MV-4-11 (cell line): ENCODE data around the gene ARFRP1.
A peak's percentile ranks its signal among the peaks of the same experiment; 100 is the strongest.
"Not testable (repeated sequence)": the region's sequence is repeated elsewhere in the genome, so short reads cannot be mapped to it uniquely, and the experiment has no call there.

Source experiments
- DNase-seq: peaks from one replicate; lab custom pipeline; 2025; lab: John Stamatoyannopoulos, UW

The ARFRP1 gene

DNA sequence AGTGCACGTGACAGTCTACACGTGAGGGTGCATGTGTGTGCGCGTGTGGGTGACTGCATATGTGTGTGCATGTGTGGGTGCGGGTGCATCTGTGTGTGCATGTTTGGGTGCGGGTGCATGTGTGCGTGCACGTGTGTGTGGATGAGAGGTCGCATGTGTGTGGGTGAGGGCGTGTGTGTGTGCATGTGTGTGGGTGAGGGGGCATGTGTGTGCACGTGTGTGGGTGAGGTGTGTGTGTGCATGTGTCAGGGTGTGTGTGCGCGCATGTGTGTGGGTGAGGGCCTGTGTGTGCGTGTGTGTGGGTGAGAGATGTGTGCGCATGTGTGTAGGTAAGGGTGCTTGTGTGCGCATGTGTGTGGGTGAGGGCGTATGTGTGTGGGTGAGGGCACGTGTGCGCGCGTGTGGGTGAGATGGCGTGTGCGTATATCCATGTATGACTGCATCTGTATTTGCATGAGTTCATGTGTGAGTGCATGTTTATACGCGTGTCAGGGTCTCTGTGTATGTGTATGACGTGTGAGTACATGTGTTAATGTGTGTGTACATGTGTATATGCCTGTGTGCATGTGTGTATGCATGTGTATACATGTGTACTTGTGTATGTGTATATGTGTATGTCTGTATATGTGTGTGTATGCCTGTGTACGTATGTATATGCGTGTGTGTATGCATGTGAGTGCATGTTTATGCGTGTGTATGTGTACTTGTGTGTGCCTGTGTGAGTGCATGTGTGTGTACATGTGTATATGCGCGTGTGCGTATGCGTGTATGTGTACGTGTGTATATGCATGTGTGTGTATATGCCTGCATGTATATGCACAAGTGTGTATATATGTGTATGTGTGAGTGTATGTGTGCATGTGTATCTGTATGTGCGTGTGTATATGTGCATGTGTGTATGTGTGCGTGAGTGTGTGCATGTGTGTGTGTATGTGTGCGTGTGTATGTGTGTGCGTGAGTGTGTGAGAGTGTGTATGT is 24.6 kb upstream of the ARFRP1 start:
- DNase-seq, result no peak

DNA sequence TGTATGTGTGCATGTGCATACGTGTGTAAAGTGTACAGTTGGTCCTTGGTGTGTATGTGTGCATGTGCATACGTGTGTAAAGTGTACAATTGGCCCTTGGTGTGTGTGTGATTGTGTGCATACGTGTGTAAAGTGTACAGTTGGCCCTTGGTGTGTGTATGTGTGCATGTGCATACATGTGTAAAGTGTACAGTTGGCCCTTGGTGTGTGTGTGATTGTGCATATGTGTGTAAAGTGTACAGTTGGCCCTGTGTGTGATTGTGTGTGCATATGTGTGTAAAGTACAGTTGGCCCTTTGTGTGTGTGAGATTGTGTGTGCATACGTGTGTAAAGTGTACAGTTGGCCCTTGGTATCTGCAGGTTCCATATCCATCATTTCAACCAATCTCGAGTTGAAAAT is 23.6 kb upstream of the ARFRP1 start:
- no peak for DNase-seq

DNA sequence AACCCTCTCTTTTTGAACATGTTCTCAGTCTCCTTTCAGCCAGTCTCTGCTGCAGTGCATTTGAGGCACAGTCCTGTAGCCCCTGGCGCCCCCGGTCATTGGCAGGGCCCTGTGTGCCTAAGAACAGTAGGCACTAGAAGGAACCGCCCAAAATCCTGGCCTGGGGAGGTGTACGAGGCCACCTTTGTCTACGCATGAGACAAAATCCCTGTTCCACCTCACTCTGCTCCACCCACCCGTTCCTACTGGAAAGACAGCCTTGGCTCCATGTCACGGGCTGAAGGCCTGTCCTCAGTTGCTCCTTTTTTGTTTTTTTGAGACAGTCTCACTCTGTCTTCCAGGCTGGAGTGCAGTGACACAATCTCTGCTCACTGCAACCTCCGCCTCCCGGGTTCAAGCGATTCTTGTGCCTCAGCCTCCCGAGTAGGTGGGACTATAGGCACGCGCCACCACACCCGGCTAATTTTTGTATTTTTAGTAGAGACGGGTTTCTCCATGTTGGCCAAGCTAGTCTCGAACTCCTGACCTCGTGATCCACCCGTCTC is 22.5 kb upstream of the ARFRP1 start:
- DNase-seq, result not testable (repeated sequence)

DNA sequence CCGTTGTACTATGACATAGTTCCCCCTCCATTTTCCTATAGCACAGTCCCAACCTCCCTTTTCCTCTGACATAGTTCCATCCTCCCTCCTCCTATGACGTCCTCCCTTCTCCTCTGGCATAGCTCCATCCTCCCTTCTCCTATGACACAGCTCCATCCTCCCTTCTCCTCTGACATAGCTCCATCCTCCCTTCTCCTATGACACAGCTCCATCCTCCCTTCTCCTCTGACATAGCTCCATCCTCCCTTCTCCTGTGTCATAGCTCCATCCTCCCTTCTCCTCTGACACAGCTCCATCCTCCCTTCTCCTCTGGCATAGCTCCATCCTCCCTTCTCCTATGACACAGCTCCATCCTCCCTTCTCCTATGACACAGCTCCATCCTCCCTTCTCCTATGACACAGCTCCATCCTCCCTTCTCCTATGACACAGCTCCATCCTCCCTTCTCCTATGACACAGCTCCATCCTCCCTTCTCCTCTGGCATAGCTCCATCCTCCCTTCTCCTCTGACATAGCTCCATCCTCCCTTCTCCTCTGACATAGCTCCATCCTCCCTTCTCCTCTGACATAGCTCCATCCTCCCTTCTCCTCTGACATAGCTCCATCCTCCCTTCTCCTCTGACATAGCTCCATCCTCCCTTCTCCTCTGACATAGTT is 15.3 kb upstream of the ARFRP1 start:
- DNase-seq, result not testable (repeated sequence)

DNA sequence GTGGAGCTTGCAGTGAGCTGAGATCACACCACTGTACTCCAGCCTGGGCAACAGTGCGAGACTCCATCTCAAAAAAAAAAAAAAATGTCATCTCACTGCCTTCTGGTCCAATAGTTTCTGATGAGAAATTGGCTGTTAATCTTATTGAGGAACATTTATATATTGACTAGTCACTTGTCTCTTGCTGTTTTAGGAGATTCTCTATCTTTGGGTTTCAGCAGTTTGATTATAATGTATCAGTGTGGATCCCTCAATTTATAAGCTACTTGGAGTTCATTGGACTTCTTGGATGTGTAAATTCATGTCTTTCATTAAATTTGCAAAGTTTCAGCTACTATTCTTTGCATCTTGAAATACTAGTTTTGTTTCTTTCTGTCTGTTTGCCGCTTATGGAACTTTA is 11.2 kb upstream of the ARFRP1 start:
- DNase-seq, result no peak

DNA sequence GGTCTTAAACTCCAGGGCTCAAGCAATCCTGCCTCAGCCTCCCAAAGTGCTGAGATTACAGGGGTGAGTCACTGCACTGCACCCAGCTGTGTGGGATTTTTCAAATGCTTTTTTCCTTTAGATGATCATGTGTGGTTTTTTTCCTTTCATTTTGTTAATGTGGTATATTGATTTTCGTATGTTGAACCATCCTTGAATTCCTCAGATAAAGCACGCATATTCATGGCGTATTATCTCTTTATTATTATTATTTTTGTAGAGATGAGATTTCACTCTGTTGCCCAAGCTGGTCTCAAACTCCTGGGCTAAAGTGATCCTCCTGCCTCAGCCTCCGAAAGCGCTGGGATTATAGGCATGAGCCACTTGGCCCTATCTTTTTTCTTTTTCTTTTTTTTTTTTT is 7.1 kb upstream of the ARFRP1 start:
- DNase-seq, result no peak

DNA sequence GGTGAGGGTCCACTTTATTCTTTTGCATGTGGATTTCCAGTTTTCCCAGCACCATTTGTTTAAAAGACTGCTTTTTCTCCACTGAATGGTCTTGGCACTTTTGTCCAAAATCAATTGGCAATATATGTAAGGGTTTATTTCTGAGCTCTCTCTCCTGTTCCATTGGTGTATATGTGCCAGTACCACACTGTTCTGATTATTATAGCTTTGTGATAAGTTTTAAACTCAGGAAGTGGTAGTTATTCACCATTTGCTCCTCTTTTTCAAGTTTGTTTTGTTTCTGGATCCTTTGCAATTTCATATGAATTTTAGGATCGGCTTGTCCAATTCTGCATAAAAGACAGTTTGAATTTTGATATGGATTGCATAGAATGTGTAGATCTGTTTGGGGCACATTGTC is 4.4 kb upstream of the ARFRP1 start:
- DNase-seq, result no peak

DNA sequence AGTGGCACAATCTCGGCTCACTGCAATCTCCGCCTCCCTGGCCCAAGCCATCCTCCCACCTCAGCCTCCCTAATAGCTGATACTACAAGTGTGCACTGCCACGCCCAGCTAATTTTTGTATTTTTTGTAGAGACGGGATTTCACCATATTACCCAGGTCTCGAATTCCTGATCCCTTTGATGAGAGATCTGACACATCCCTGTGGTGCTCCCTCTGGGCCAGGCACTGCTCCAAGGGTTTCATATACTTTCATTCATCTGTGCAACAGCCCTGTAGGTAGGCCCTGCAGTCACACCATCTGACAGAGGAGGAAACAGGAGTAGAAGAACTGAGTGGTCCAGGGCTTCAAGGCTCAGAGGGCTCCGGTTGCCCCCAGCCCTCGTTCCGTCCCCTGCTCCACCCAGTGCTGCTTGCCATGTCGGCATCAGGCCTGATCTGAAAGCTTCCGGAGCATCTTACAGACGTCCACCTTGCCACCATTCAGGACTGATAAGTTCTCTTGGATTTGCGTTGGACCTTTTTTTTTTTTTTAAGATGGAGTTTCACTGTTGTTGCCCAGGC is 3.4 kb upstream of the ARFRP1 start:
- no peak for DNase-seq

DNA sequence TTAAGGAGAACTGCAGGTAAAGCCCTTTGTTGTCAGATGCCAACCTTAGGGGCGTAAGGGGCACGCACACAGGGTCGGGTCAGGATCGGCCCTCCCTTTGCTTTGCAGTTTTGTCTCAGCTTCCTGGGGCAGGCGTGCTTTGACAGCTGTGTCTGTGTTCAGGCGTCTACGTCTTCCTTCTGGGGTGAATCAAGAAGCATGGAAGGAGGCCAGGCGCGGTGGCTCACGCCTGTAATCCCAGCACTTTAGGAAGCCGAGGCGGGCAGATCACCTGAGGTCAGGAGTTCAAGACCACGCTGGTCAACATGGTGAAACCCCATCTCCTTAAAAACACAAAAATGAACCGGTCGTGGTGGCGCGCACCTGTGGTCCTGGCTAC is 1.4 kb upstream of the ARFRP1 start:
- DNase-seq, result no peak

DNA sequence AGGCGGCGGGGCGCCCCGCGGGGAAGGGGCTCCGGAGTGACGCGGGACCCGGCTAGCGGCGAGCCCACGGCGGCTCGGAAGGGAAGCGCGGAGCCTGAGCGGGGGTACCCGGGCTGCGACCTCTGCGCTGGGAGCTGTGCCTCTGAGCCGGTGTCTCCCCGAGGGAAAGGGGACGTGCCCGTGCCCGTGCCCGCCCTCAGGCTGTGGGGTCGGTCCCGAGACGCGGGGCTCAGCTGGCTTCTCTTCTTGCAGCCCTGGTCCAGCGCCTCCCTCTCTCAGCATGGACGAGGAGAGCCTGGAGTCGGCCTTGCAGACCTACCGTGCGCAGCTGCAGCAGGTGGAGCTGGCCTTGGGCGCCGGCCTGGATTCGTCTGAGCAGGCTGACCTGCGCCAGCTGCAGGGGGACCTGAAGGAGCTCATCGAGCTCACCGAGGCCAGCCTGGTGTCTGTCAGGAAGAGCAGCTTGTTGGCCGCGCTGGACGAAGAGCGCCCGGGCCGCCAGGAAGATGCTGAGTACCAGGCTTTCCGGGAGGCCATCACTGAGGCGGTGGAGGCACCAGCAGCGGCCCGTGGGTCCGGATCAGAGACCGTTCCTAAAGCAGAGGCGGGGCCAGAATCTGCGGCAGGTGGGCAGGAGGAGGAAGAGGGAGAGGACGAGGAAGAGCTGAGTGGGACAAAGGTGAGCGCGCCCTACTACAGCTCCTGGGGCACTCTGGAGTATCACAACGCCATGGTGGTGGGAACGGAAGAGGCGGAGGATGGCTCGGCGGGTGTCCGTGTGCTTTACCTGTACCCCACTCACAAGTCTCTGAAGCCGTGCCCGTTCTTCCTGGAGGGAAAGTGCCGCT is 749 bp upstream of the ARFRP1 start:
- no peak for DNase-seq

DNA sequence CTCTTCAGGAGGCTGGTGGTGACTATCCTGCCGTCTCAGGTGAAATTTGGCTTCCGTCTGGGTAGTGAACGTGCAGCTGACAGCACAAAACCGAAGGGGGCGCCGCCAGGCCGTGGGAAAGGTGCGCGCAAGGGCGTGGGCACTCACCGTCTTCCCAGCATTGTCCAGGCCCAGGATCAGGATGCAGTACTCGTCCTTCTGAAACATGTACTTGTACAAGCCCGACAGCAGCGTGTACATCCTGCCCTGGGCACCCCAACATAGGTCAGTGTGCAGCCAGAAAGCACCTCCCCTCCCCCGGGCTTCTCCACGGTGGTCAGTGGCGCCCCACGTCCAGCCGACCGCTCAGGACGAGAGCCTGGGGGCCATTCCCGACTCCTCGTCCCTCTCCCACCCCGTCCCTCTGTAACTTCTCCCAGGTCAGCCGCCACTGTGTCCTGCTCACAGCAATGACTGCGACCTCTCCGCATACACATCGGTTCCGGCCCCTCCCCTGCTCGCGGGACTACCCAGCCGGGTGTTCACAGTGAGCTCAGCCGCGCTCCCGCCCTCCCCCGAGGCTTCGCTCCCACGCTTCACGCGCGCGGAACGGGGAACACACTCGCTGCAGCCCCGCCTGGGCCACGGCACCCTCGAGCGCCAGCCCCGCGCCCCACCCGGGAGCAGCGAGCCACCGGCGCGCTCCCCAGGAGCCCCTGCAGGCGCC is 771 bp downstream of the ARFRP1 start:
- DNase-seq, result peak; percentile 14

DNA sequence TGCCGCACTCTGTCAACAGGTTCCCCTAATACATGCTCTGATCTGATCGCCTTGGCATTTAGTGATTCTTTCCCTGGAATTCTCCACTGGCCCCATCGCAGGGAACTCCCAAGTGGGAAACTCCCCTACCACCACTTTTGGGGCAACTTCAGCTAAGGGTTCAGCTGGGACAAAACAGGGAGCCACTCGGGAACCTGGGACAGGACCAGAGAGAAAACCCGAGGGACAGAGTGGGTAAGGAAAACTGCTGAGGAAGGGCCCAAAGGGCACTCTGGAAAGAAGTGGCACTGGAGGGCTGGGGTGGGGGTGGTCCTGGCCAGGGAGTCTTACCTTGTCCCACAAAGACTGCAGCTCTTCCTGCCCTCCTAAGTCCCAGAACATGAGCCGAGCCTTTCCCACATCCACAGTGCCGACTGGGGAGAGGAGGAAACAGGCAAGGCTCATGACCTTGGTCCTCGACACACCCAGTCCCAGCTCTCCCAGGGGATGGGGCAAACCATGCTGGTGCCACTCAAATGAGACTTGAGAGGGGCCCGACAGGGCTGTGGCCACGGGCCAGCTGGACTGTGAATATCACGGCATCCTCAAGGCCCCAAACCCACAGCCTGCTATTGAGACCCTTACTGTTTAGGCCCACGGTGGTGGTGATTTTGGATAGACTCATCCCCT is 1.6 kb downstream of the ARFRP1 start:
- no peak for DNase-seq

DNA sequence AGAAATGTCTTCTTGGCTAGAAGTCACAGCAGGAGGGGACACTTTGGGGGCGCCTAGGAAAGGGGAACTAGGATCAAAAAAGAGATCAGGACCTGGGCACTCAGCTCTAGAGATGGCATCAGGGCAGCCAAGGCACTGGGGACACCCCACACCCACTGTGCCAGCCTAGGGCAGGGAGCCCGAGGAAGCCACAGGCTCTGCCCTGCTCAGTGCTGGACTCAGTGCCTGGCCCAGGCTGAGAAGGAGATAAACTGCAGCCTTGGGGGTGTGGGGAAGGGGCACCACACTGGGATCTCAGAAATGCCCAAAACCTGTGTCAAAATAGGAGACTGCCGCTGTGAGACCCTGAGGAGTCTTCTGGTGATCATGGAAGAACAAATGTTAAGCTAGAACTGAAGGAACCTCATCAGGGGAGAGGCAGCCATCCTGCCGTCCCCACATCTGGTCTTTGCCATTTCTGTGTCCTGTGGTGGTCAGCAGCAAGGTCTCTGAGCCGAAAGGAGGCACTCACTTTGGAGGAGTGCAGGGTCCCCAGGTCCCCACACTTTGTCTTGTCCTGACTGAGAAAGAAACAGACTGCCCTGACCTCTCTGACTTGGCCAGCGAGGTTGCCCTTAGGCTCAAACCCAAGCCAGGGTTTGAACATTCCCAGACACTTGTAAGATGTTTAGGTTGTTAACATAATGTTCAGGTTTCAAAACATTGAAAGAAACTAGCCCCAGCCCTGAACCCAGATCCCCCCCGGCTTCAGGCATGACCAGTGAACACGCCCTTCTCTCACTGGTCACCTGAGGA is 2.3 kb downstream of the ARFRP1 start:
- DNase-seq, result no peak

DNA sequence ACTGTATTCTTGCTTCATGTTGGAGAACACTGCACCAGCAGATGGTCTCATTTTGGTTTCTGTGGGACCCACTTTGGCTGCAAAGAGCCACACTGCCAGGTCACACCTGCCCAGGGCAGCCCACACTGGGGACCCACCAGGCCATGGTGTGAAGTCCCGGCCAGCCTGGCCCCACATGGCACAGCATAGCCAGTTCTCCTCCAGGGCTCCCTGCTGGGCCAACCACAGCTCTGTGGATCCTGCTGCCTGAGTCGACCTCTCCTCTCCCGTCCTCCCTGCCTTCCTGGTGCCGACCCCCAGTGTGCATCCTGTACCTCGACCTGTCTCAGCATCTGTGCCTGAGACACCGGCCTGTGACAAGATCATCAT is 3.0 kb downstream of the ARFRP1 start:
- no peak for DNase-seq

DNA sequence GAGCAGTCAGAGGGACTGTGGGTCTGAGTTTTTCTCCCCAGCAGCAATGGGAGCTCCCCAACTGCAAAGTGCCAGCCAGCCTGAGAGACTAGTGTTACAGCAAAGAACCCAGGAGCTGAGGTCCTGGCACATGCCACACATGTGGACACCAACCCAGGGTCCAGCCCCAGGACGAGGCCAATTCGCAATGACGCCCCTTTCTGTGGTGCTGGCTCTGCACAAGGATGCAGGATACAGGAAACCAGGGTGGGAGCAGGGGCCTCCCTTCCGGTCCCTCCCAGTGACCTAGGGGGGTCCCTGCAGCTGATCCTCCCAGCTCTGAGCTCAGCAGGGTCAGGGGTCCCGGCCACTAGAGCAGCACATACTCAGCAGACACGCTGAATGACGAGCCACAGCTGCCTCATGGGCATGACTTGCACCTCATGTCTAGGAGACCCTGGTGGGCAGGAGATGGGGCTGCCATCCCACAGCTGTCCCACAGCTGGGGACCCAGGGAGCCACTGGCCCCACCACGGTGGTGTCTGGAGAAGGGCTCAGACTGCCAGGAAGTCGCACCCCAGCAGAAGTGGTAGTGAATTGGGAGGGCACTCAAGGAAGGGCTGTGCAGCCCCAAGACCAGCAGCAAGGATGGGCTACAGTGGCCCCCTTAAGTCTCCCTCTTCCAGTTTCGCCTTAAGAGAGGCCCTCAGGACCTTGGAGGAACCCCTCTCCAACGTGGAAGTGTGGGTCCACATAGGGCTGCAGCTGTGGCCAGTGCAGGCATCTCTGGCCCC is 3.6 kb downstream of the ARFRP1 start:
- DNase-seq, result no peak

DNA sequence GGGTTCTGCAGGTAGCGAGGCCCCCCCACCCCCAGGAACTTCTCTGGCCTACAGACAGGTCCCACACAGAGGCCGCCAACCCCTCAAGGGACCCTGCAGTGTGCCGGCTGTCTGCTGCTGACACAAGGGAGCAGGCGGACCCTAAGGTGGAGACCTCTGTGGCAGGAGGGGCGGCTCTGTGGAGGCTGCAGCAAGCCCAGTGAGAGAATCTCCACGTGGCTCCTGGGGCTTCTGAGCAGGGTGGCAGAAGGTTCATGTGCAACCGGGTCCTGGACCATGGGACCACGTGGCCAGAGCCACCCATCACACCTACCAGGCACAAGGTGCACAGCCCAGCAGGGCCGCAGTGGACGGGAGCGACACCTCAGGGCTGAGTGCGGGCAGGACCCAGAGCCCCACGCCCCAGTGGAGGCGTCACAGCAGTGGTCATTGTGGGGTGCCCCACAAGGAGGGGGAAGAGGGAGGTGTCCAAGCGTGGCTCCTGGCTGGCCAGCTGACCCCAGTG is 4.3 kb downstream of the ARFRP1 start:
- DNase-seq, result no peak

DNA sequence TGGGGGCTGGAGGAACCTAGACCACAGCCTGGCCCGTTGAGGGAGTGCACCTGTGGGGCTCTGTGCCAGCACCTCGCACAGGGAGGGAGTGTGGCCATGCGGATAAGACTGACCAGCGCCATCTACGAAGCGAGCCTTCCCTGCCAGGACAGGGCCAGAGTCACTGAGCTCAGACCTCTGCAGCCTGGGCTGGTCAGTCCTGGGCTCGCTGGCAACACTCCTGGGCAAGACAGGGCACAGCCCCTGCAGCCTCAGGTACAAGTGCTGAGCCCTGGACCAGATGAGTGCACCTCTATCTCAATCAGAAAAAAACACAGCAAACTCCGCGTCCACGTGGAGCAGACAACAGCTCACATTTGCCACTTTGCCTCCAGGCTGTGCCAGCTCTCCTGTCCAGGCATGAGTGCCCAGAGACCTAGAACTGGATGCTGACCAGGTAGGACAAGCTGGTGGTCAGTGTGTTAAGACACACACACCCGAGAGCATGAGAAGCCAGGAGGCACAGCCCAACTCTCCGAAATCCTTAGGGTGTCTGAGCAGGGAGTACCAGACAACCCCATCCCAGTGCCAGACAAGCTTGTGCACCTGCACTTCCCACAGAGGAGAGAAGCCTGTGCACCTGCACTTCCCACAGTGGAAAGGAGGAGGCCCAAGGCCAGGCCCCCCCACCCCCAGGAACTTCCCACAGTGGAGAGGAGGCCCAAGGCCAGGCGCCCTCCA is 4.9 kb downstream of the ARFRP1 start:
- DNase-seq, result no peak

DNA sequence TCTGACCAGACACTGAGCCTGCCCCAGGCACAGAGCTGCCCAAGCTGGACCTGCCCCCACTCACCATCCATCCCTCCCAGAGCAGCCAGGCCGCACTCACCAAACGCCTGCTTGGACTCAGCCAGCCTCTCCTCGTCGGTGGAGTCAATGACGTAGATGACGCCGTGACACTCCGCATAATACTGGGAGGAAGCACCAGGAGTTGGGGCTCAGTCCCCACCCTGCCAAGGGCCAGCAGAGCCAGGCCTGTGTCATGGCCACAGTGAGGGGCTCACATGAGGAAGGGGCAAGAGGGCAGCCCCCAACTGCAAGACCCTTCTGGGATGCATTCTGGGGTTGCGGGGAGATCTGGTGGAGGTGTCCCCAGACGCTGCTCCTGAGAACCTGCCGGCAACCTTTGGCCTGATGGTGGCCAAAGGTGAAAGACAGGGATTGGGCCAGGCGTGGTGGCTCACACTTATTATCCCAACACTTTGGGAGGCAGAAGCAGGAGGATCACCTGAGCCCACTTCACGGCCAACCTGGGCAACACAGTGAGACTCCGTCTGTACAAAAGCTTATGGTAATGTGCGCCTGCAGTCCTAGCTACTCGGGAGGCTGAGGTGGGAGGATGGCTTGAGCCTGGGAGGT is 5.6 kb downstream of the ARFRP1 start:
- no peak for DNase-seq
